HL-60 (cell line): ENCODE measurements around the gene ZNF827.

ENCODE experiments used
- CTCF ChIP-seq: IDR thresholded peaks from one replicate; pipeline ENCODE4 v1.5.1; 2011; ENCODE audit warnings: low read length, control low read depth, inconsistent platforms; ENCODE audit not compliant: insufficient read depth
- POLR2AphosphoS5 ChIP-seq: IDR thresholded peaks from 2 replicates; pipeline ENCODE4 v1.6.1; 2012; ENCODE audit warnings: low read depth
- REST ChIP-seq: IDR thresholded peaks from 2 replicates; pipeline ENCODE4 v1.6.1; 2012; ENCODE audit warnings: low read depth; ENCODE audit not compliant: insufficient replicate concordance

- TF ChIP-seq CTCF (no peak), POLR2AphosphoS5 (no peak), REST (no peak)
These were observed 68.2 kb downstream of the ZNF827 start for GRCh38 chr4:145870155-145871020.
